ENCODE measurements around the gene CEP57L1.
"Not testable (repeated sequence)": the region's sequence is repeated elsewhere in the genome, so short reads cannot be mapped to it uniquely, and the experiment has no call there.

DNA sequence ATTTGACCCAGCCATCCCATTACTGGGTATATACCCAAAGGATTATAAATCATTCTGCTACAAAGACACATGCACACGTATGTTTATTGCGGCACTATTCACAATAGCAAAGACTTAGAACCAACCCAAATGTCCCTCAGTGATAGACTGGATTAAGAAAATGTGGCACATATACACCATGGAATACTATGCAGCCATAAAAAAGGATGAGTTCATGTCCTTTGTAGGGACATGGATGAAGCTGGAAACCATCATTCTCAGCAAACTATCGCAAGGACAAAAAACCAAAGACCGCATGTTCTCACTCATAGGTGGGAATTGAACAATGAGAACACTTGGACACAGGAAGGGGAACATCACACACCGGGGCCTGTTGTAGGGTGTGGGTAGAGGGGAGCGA lies 40.7 kb downstream of the CEP57L1 start:
- TF ChIP-seq, protein P1, sequence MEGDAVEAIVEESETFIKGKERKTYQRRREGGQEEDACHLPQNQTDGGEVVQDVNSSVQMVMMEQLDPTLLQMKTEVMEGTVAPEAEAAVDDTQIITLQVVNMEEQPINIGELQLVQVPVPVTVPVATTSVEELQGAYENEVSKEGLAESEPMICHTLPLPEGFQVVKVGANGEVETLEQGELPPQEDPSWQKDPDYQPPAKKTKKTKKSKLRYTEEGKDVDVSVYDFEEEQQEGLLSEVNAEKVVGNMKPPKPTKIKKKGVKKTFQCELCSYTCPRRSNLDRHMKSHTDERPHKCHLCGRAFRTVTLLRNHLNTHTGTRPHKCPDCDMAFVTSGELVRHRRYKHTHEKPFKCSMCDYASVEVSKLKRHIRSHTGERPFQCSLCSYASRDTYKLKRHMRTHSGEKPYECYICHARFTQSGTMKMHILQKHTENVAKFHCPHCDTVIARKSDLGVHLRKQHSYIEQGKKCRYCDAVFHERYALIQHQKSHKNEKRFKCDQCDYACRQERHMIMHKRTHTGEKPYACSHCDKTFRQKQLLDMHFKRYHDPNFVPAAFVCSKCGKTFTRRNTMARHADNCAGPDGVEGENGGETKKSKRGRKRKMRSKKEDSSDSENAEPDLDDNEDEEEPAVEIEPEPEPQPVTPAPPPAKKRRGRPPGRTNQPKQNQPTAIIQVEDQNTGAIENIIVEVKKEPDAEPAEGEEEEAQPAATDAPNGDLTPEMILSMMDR (IDR thresholded peaks at IDR 0.05), result not testable (repeated sequence)
- TF ChIP-seq EP300 (IDR thresholded peaks at IDR 0.05), result not testable (repeated sequence)

Measured in suprapubic skin (tissue), 3 donors.